Prostate gland (tissue), 2 donors: ENCODE measurements around the gene HIVEP2. TPM values are rescaled to one million over a fixed set of nuclear protein-coding genes. Genes with fewer than 3 reads are reported as not detected.
A peak's percentile ranks its signal among the peaks of the same experiment; 100 is the strongest.

Experiments
- DNase-seq: peaks from one replicate; pipeline ENCODE4 v3.0.0-alpha.2; 2019; ENCODE audit warnings: low spot score
- H3K27ac ChIP-seq, 2 donors: fragments of 200-600 bp; sonication (generic); 2 replicates each; pipeline ENCODE4 v1.5.1; 2017 to 2019
- H3K27me3 ChIP-seq: fragments of 200-600 bp; sonication (generic); replicated peaks from 2 replicates; pipeline ENCODE4 v1.5.1; 2019; ENCODE audit not compliant: insufficient read depth
- H3K36me3 ChIP-seq, 2 donors: fragments of 200-600 bp; sonication (generic); 1 replicate in 1 of 2; 2 replicates in 1 of 2; pipeline versions ENCODE4 v1.5.1 to v1.8.1; 2017 to 2019
- H3K4me1 ChIP-seq: fragments of 200-600 bp; sonication (generic); replicated peaks from 2 replicates; pipeline ENCODE4 v1.5.1; 2019
- H3K4me3 ChIP-seq, 2 donors: fragments of 200-600 bp; sonication (generic); 2 replicates each; pipeline ENCODE4 v1.5.1; 2017 to 2019
- H3K9me3 ChIP-seq: fragments of 200-600 bp; sonication (generic); 2 replicates; pipeline ENCODE4 v1.5.1; 2017
- CTCF ChIP-seq, 4 experiments: fragments of 200-600 bp in 2 of 4; fragments of 450-650 bp in 2 of 4; sonication (generic) in 2 of 4; IDR thresholded peaks; 1 replicate in 3 of 4; 2 replicates in 1 of 4; pipeline ENCODE4 v1.5.1; 2016 to 2019; ENCODE audit warnings: antibody characterized with exemption in 4 of 4, mild to moderate bottlenecking in 2 of 4, moderate library complexity in 2 of 4
- POLR2A ChIP-seq: fragments of 450-650 bp; IDR thresholded peaks from one replicate; pipeline ENCODE4 v1.6.1; 2016; ENCODE audit warnings: antibody characterized with exemption, mild to moderate bottlenecking
- POLR2AphosphoS5 ChIP-seq: sonication (generic); formaldehyde crosslinking; IDR thresholded peaks from one replicate; pipeline ENCODE4 v1.6.1; 2017; ENCODE audit warnings: antibody characterized with exemption
- WGBS: methylation state at CpG from one replicate; pipeline ENCODE4 v1.1.5; 2018; 5-methylcytosine and 5-hydroxymethylcytosine counted together
- intact Hi-C: fragments of 100-400 bp; cut with DNase I; formaldehyde crosslinking; loops from one replicate; pipeline ENCODE4 v1.14.2; 2022
- total RNA-seq, 2 donors: library from RNA; depleted of rRNA; stranded (reverse); fragments of >200 nt; gene quantifications; one replicate each; pipeline ENCODE4 v1.1.0, GENCODE V29; 2016

The HIVEP2 gene
- total RNA-seq, 2 donors from 2014 or later, result 15.8 to 19.3 TPM

- intact Hi-C loops, result no loop called here
- Histone ChIP-seq H3K27ac (no peak overlapping the region), H3K4me3 (no peak overlapping the region), H3K27me3 (no peaks in the 10 kb centered on the region), H3K9me3 (no peaks in the 10 kb centered on the region), H3K36me3 (no peaks in the 10 kb centered on the region), H3K4me1 (no peaks in the 10 kb centered on the region)
- no peak for DNase-seq
- no peak for TF ChIP-seq POLR2AphosphoS5
- no peak for TF ChIP-seq CTCF (IDR thresholded peaks at IDR 0.05)
- TF ChIP-seq POLR2A, result no peak
Measured at GRCh38 chr6:142960098-142960497, 15.1 kb upstream of the HIVEP2 start.

GRCh38 chr6:142958343-142958742 is 13.4 kb upstream of the HIVEP2 start:
- WGBS, result 83% methylated on average over 4 of the region's 4 CpGs
- intact Hi-C loops, result no loop called here
- H3K27ac ChIP-seq, result no peak overlapping the region
- H3K36me3 ChIP-seq, result no peaks in the 10 kb centered on the region
- no peak for DNase-seq
- no peaks in the 10 kb centered on the region for H3K4me1 ChIP-seq
- no peaks in the 10 kb centered on the region for H3K9me3 ChIP-seq
- H3K27me3 ChIP-seq, result no peaks in the 10 kb centered on the region
- TF ChIP-seq POLR2A (no peak), POLR2AphosphoS5 (no peak), CTCF (IDR thresholded peaks at IDR 0.05) (no peak)
- no peak overlapping the region for H3K4me3 ChIP-seq

GRCh38 chr6:142956726-142957125 is 11.8 kb upstream of the HIVEP2 start:
- DNase-seq, result no peak
- TF ChIP-seq POLR2A (no peak), POLR2AphosphoS5 (no peak)
- no peak overlapping the region for H3K27ac ChIP-seq
- no peaks in the 10 kb centered on the region for H3K4me1 ChIP-seq
- H3K27me3 ChIP-seq, result no peaks in the 10 kb centered on the region
- intact Hi-C loops, result no loop called here
- no peaks in the 10 kb centered on the region for H3K9me3 ChIP-seq
- 97% methylated on average over 1 of the region's 1 CpG for WGBS
- no peaks in the 10 kb centered on the region for H3K36me3 ChIP-seq
- no peak overlapping the region for H3K4me3 ChIP-seq

GRCh38 chr6:142954844-142955243 is 9.9 kb upstream of the HIVEP2 start:
- no peaks in the 10 kb centered on the region for H3K9me3 ChIP-seq
- no peaks in the 10 kb centered on the region for H3K4me1 ChIP-seq
- no peaks in the 10 kb centered on the region for H3K27me3 ChIP-seq
- intact Hi-C loops, result no loop called here
- no peak overlapping the region for H3K4me3 ChIP-seq
- TF ChIP-seq POLR2AphosphoS5, result no peak
- no peak for TF ChIP-seq POLR2A
- no peak for TF ChIP-seq CTCF (IDR thresholded peaks at IDR 0.05)
- H3K27ac ChIP-seq, result no peak overlapping the region
- H3K36me3 ChIP-seq, result no peaks in the 10 kb centered on the region
- DNase-seq, result no peak
- WGBS, result 90% methylated on average over 2 of the region's 2 CpGs

GRCh38 chr6:142953373-142954273 is 8.6 kb upstream of the HIVEP2 start:
- H3K9me3 ChIP-seq, result no peaks in the 10 kb centered on the region
- WGBS, result 88% methylated on average over 5 of the region's 5 CpGs
- H3K27ac ChIP-seq, result no peak overlapping the region
- peak in 1 of 4 experiments; percentile 5 for TF ChIP-seq CTCF (IDR thresholded peaks at IDR 0.05)
- no peak for TF ChIP-seq POLR2A
- DNase-seq, result no peak
- no peaks in the 10 kb centered on the region for H3K27me3 ChIP-seq
- H3K4me1 ChIP-seq, result no peaks in the 10 kb centered on the region
- intact Hi-C loops, result no loop called here
- no peaks in the 10 kb centered on the region for H3K36me3 ChIP-seq
- H3K4me3 ChIP-seq, result no peak overlapping the region
